GM19043 (cell line): Measurements from ENCODE around the gene SMIM9.

ENCODE experiments used
- ATAC-seq: cut with Tn5 transposase; IDR thresholded peaks from one replicate; pipeline ENCODE4 v1.9.1; 2021; ENCODE audit warnings: low read depth; ENCODE audit not compliant: unreplicated experiment

SMIM9 gene

DNA sequence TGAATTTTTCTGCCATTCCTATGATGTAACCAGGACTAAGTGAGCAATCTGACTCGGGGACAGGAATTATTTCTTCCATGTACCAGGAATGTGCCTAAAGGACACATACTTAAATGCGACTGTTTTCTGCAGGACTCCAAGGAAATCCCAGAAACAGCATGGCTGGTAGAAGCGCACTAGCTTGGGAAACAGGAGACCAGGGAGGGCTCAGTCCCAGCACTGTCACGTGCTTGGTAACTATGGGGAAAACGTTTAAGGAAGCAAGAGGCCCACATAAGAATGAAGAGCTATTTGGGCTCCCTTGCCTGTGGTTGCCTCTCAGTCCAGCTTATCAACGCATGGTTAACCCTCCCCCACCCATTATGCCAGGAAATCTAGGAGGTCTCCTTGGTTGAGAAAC is 48.7 kb downstream of the SMIM9 start:
- no peak for ATAC-seq

DNA sequence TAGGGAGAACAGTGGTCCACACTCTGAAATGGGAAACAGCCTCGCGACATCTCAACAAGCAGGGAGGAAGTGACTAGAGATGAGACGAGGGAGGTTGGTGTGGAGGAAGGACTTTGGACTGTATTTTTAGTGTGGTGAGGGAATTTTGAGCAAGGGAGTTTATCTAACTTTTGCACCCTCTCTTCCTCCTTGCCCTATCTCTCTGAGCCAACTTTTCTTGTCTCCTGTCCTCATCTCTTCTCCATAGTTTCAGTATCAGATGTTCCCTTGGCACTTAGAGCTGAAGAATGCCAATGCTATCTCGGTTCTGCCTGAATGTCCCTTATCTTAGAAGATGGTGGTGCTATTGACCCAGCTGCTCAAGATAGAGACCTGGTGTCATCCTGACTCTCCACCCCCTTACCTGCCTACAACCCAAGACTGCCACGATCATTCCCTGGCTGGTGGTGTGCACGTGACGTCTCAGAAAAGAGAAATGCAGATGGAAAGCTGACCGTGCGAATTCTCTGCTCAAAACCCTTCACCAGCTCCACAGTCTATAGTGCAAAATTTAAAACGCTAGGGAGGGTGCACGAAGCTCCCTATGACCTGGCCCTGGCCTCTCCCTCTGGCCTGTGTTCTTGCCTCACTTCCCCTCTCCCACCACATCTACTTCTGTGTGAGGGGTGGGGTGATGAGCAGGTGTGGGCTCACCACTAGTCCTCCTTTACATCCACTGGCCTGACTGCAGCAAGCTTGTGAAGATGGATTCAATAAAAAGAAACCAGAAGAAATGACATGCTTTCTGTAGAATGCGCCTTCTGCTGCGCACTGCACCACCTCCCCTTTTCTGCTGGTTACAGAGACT is 50.1 kb downstream of the SMIM9 start:
- ATAC-seq, result no peak

DNA sequence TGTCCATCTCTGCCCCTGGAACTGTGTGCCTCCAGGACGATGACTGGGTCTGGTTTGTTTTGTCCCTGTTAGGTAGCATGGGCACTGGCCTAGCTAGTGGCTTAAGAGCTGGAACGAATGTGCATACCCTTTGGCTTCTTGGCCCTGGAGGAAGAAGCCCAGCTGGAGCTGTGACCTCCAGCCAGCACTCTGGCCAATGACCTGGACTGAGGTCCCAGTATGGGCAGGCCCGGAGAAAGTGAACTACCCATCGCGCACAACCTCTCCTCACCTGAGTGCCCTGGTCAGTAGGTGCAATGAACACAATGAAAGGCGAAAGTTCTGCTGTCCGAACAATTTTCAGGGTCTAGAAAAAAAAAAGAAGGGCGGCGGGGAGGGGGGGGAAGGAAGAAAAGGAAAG is 53.5 kb downstream of the SMIM9 start:
- ATAC-seq, result no peak

DNA sequence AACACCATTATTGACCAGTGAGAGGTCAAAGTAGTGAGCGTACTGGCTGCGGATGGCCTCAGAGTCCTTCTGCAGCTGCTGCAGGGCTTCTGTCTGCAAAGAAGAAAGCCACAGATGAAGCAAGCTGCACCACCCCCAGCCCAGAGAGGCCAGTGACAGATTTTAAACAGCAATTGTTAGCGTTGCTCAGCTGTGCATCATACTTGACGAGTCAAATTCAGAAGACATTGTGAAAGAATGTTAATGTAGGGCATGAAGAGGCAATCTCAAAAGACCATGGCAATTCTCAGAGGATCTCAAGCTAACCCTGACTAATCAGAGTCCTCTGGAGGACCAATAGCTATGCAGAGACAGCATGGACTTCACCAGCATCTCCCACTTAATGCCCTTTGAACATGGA is 55.2 kb downstream of the SMIM9 start:
- no peak for ATAC-seq

DNA sequence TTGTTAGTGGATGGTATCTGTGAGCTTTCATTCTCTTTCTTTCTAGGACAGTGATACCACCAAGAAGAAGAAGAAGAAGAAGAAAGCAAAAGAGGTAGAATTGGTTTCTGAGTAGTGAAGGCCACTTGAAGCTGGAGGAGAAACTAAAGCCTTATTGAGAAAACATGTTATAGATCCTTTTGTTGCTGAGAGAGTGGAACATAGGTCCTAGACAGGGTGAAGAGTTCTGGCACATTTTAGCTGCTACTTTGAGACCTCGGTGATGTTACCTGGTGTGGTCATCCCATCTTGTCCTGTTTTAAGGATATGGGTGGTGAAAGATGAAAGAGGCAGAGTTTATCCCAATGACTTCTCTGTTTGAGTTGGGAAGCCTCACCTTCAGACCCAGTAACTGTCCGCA is 57.7 kb downstream of the SMIM9 start:
- no peak for ATAC-seq

DNA sequence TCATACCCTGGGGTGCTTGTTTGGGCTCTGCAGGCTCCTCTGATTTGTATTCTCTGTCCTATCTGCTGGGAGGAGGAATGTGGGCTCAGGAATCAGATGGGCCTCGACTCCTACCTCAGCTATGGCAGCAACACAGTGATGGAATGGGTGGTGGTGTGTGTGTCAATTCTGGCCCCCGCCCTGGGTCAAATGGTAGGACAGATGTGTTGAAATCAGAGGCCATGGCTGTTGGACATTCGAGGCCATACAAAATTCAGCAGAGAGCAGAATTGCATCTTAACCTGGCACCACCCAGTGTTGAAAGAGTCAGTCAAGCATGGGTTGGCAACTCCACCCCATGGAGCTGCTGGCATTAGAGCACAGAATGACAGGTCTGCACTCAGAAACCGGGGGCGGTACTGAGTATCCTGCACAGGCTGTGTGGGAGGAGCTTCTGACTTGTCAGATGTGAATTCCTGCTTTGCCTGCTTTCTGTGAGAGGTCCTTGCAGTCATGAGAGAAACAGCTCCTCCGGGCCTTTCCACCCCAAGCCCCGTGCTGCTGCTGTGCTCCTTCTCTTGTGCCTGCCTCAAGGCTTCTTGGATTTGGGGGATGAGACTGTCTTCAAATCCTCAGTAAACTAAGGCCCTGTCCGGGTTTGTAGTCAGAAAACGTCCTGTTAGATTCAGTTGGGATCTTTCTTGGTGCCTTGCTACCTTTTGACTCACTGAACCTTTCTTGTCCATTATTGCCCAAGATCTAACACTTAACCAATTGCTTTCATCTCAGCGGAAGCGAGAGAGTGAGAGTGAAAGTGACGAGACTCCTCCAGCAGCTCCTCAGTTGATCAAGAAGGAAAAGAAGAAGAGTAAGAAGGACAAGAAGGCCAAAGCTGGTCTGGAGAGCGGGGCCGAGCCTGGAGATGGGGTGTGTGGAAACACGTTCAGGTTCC is 58.8 kb downstream of the SMIM9 start:
- no peak for ATAC-seq

DNA sequence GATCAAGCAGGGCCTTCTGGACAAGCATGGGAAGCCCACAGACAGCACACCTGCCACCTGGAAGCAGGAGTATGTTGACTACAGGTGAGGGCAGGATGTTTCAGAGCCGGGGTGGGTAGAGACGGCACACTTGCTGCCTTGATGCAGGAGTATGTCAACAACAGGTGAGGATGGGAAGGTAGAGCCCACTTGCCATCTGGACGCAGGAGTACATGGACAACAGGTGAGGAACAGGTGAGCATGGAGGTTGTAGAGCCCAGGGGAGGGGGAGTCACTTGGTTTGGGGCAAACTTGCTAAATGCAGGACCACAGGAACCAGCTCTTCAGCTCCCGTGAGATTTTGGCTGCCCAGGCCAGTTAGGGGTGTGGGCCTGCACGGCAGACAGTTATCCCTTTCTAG is 59.8 kb downstream of the SMIM9 start:
- ATAC-seq, result no peak
